B cell (primary cell): ENCODE results near the gene VCPKMT. TPM values are rescaled to one million over a fixed set of nuclear protein-coding genes. Genes with fewer than 3 reads are reported as not detected.
A peak's percentile ranks its signal among the peaks of the same experiment; 100 is the strongest.

Source experiments
- ATAC-seq: fragments of 200-7000 bp; cut with Tn5 transposase; one replicate; pipeline ENCODE4 v1.10.0; 2021; ENCODE audit warnings: low read depth, mild to moderate bottlenecking, moderate number of reproducible peaks, moderate library complexity
- CTCF ChIA-PET: fragments of 350-600 bp; sonication (Branson Sonifier 250); formaldehyde crosslinking; loops from one replicate; lab custom pipeline; 2021; ENCODE audit warnings: antibody characterized with exemption, inconsistent platforms; lab: Charles Lee
- POLR2A ChIA-PET: fragments of 350-600 bp; sonication (Branson Sonifier 250); formaldehyde crosslinking; loops from one replicate; lab custom pipeline; 2021; ENCODE audit warnings: antibody characterized with exemption; lab: Charles Lee
- DNase-seq: peaks from one replicate; pipeline ENCODE4 v3.0.0; 2013
- H2AFZ ChIP-seq: 2 replicates; pipeline ENCODE4 v1.6.1; 2012; ENCODE audit warnings: mild to moderate bottlenecking, low read depth, low read length; ENCODE audit not compliant: insufficient read depth, poor library complexity, severe bottlenecking
- H3K27ac ChIP-seq, 2 donors: 1 replicate in 1 of 2; 2 replicates in 1 of 2; pipeline ENCODE4 v1.5.1; 2012 to 2013; ENCODE audit warnings: low read length in 2 of 2, mild to moderate bottlenecking in 2 of 2, moderate library complexity in 1 of 2
- H3K27me3 ChIP-seq, 4 experiments: fragments of 200-600 bp in 1 of 4; sonication (generic) in 1 of 4; replicated peaks in 1 of 4; 1 replicate in 2 of 4; 2 replicates in 2 of 4; pipeline versions ENCODE4 v1.6.1 to v1.7.0; 2013 to 2016; ENCODE audit warnings: low read length in 3 of 4, mild to moderate bottlenecking in 2 of 4, mixed read lengths in 1 of 4, moderate library complexity in 1 of 4; ENCODE audit not compliant: insufficient read depth in 4 of 4, control insufficient read depth in 3 of 4; ENCODE audit errors: control extremely low read depth in 1 of 4
- H3K36me3 ChIP-seq, 2 experiments: replicated peaks in 1 of 2; 1 replicate in 1 of 2; 2 replicates in 1 of 2; pipeline versions ENCODE4 v1.6.1 to v1.7.1; 2013; ENCODE audit warnings: low read length in 1 of 2; ENCODE audit not compliant: insufficient read depth in 2 of 2, control insufficient read depth in 1 of 2; ENCODE audit errors: control extremely low read depth in 1 of 2, extremely low read depth in 1 of 2
- H3K4me1 ChIP-seq, 2 donors: fragments of 200-600 bp in 1 of 2; sonication (generic) in 1 of 2; 1 replicate in 1 of 2; 2 replicates in 1 of 2; pipeline versions ENCODE4 v1.5.1 to v1.6.1; 2013 to 2017; ENCODE audit warnings: low read length in 2 of 2; ENCODE audit not compliant: control insufficient read depth in 2 of 2, insufficient read depth in 2 of 2
- H3K4me2 ChIP-seq: replicated peaks from 2 replicates; pipeline ENCODE3; 2012; ENCODE audit warnings: mild to moderate bottlenecking, low read depth, low read length; ENCODE audit not compliant: poor library complexity, severe bottlenecking
- H3K4me3 ChIP-seq, 5 experiments: fragments of 200-600 bp in 1 of 5; sonication (generic) in 1 of 5; 1 replicate in 3 of 5; 2 replicates in 2 of 5; pipeline versions ENCODE4 v1.5.1 to v1.7.0; 2011 to 2016; ENCODE audit warnings: low read length in 4 of 5, mild to moderate bottlenecking in 4 of 5, low read depth in 2 of 5, control low read depth in 1 of 5, moderate library complexity in 1 of 5; ENCODE audit not compliant: insufficient read depth in 1 of 5; ENCODE audit errors: control extremely low read depth in 1 of 5, extremely low read depth in 1 of 5
- H3K79me2 ChIP-seq: fragments of 200-600 bp; sonication (generic); one replicate; pipeline ENCODE4 v1.6.0; 2016; ENCODE audit warnings: low read length; ENCODE audit not compliant: control insufficient read depth, insufficient read depth
- H3K9ac ChIP-seq: fragments of 200-600 bp; sonication (generic); 2 replicates; pipeline ENCODE4 v1.6.1; 2017; ENCODE audit warnings: mild to moderate bottlenecking, low read length, moderate library complexity
- H3K9me3 ChIP-seq, 3 donors: one replicate each; pipeline versions ENCODE4 v1.6.1 to v1.7.1; 2013; ENCODE audit warnings: low read length in 2 of 3; ENCODE audit not compliant: control insufficient read depth in 2 of 3, insufficient read depth in 1 of 3; ENCODE audit errors: control extremely low read depth in 1 of 3
- H4K20me1 ChIP-seq: 2 replicates; pipeline ENCODE4 v1.6.0; 2012; ENCODE audit warnings: mild to moderate bottlenecking, low read length; ENCODE audit not compliant: insufficient read depth, control insufficient read depth, poor library complexity, severe bottlenecking
- H3K27ac Mint-ChIP-seq: one replicate; pipeline ENCODE4 v1.8.0; 2021; ENCODE audit warnings: mixed read lengths
- H3K27me3 Mint-ChIP-seq: one replicate; pipeline ENCODE4 v1.8.0; 2021; ENCODE audit warnings: mixed read lengths
- H3K4me1 Mint-ChIP-seq: one replicate; pipeline ENCODE4 v1.8.0; 2021; ENCODE audit warnings: mixed read lengths
- H3K4me3 Mint-ChIP-seq: one replicate; pipeline ENCODE4 v1.8.0; 2021; ENCODE audit warnings: mixed read lengths
- H3K9me3 Mint-ChIP-seq: one replicate; pipeline ENCODE4 v1.8.0; 2022; ENCODE audit warnings: mixed read lengths; ENCODE audit not compliant: insufficient read depth
- EZH2 ChIP-seq: IDR thresholded peaks from 2 replicates; pipeline ENCODE4 v1.6.1; 2012; ENCODE audit warnings: borderline replicate concordance, low read depth, mild to moderate bottlenecking, moderate library complexity, low read length; ENCODE audit not compliant: insufficient read depth, poor library complexity, severe bottlenecking
- WGBS: methylation state at CpG from one replicate; pipeline ENCODE4 v1.1.5; 2013; ENCODE audit warnings: missing lambda C conversion rate; ENCODE audit not compliant: insufficient coverage; 5-methylcytosine and 5-hydroxymethylcytosine counted together
- intact Hi-C: fragments of 100-400 bp; cut with micrococcal nuclease; formaldehyde crosslinking; loops from one replicate; pipeline ENCODE4 v1.10.0; 2022
- polyA plus RNA-seq: library from polyadenylated mRNA; depleted of rRNA; stranded (reverse); fragments of >200 nt; gene quantifications from 2 replicates; pipeline ENCODE4 v1.2.3, GENCODE V29; 2012
- total RNA-seq, 2 donors: library from RNA; stranded (reverse); fragments of 120-200 nt in 1 of 2; gene quantifications; 1 replicate in 1 of 2; 2 replicates in 1 of 2; pipeline versions ENCODE4 v1.2.3 to v1.2.4, GENCODE V29; 2013 to 2022
- TF ChIP-seq, protein P1 (sequence below): fragments of 200-600 bp; IDR thresholded peaks from one replicate; pipeline ENCODE4 v1.8.0; 2022; ENCODE audit warnings: antibody characterized with exemption, mild to moderate bottlenecking

The VCPKMT gene
- total and polyA plus RNA-seq, 2 donors (not counting 1 experiment from before 2014, with no cell fraction given) = 27.1 to 40.3 TPM

DNA sequence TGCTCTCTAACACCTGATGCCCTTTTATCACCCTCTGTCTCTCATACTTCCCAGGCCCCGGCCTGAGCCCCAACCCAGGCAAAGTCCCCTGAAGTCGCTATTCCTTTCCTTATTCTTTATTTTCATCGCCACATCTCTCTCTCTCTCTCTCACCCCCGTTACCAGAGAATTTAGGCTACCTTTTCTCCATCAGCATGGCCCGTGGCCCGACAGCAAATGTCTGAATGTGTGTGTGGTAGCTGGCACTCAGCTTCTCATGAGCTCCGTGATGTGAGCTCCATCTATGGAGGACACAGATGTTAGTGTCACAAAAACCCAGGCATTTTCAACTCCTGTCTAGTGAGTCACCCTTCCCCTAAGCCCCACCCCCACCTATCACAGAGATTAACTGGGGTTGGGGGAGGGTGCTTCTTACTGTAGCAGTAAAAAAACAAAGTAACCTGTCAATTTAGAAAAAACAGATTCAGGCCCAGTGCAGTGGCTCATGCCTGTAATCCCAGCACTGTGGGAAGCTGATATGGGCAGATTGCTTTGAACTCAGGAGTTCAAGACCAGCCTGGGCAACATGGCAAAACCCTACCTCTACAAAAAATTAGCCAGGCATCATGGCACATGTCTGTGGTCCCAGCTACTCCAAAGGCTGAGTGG is 53.8 kb downstream of the VCPKMT start:
- peaks cover 65 to 74% of the 10 kb centered on the region in 2 donors for H3K4me1 ChIP-seq
- peak overlapping the region; percentile 100 for H3K27ac Mint-ChIP-seq
- no peaks in the 10 kb centered on the region for H4K20me1 ChIP-seq
- H3K36me3 ChIP-seq = no peaks in the 10 kb centered on the region
- intact Hi-C loops = loop anchor here (1.0 to 10.0 kb wide), 4 partner anchors 15 to 1782 kb away; no protein-coding TSS in a partner anchor
- H3K4me1 Mint-ChIP-seq = peaks cover 84% of the 10 kb centered on the region
- H3K4me3 Mint-ChIP-seq = peak overlapping the region; percentile 95
- WGBS = 28% methylated on average over 2 of the region's 7 CpGs
- CTCF ChIA-PET = interaction anchor here (0.6 to 6.5 kb wide), 36 partner anchors 9 to 369 kb away, joined by 3 to 89 read pairs (median 6); partner anchors contain the start of genes ARF6, KLHDC1 and NEMF
- no peaks in the 10 kb centered on the region for H3K9me3 ChIP-seq
- no peaks in the 10 kb centered on the region for H3K27me3 Mint-ChIP-seq
- peak overlapping the region; percentile 92 to 96 for H3K27ac ChIP-seq
- H3K27me3 ChIP-seq = no peaks in the 10 kb centered on the region
- H3K4me3 ChIP-seq = peak overlapping the region in 4 of 5 experiments; percentile 16 to 41 (median 32)
- TF ChIP-seq EZH2 = no peak
- TF ChIP-seq, protein P1, sequence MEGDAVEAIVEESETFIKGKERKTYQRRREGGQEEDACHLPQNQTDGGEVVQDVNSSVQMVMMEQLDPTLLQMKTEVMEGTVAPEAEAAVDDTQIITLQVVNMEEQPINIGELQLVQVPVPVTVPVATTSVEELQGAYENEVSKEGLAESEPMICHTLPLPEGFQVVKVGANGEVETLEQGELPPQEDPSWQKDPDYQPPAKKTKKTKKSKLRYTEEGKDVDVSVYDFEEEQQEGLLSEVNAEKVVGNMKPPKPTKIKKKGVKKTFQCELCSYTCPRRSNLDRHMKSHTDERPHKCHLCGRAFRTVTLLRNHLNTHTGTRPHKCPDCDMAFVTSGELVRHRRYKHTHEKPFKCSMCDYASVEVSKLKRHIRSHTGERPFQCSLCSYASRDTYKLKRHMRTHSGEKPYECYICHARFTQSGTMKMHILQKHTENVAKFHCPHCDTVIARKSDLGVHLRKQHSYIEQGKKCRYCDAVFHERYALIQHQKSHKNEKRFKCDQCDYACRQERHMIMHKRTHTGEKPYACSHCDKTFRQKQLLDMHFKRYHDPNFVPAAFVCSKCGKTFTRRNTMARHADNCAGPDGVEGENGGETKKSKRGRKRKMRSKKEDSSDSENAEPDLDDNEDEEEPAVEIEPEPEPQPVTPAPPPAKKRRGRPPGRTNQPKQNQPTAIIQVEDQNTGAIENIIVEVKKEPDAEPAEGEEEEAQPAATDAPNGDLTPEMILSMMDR = no peak
- peak overlapping the region; percentile 72 for H3K4me2 ChIP-seq
- POLR2A ChIA-PET = interaction anchor here (0.6 to 5.2 kb wide), 30 partner anchors 9 to 478 kb away, joined by 3 to 44 read pairs (median 6); partner anchors contain the start of genes ARF6, NEMF and VCPKMT
- peak overlapping the region; percentile 26 for H2AFZ ChIP-seq
- DNase-seq = peak; percentile 77
- no peaks in the 10 kb centered on the region for H3K9me3 Mint-ChIP-seq
- H3K79me2 ChIP-seq = peaks cover 63% of the 10 kb centered on the region
- peak; percentile 73 for ATAC-seq
- H3K9ac ChIP-seq = peak overlapping the region; percentile 51
